A375 (cell line): ENCODE measurements around the gene COL4A4. TPM values are rescaled to one million over a fixed set of nuclear protein-coding genes. Genes with fewer than 3 reads are reported as not detected.

Source experiments
- small RNA-seq: library from RNA; depleted of rRNA; stranded (forward); fragments of <200 nt; gene quantifications from one replicate; pipeline ENCODE3, GENCODE V24; 2014
- total RNA-seq: library from RNA; depleted of rRNA; stranded (reverse); fragments of >200 nt; shearing (Covaris generic); gene quantifications from 2 replicates; pipeline ENCODE4 v1.2.3, GENCODE V29; 2014; rRNA removed

Gene COL4A4
- 0.05 and 0.11 TPM in 2 replicates for total RNA-seq

DNA sequence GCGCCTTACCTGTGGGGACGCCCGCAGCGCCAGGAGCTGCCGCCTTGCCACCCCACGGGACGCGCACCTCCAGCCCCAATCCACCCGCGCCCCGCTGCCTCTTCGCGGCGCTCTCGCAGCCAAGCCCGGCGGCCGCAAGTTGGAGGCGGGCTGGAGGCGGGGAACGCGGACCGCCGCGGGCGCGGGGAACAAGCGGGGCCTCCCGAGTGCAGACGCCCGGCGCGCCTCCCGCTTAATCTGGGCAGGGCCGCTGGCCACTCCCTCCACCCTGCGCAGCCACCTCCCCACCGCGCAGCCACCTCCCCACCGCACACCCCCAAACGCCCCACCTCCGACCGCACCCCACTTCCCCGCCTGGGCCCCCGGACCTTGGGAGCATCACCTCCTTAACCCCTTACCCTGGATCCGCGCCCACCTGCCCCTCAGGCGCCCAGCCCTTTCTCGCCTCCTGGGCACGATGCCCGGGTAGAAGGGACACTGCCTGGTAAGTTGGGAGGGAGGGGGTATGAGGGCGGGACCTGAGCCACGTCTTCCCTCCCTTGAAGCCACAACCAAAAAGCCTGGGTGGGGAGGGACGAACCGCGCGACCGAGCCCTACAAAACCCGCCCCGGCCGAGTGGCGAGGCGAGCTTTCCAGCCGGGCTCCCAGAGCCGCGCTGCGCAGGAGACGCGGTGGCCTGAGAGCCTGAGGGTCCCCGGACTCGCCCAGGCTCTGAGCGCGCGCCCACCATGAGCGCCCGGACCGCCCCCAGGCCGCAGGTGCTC, at the start of gene COL4A4, which contains the start of gene COL4A3:
TSS of gene COL4A4 (minus strand) at position 208 of the 765 bp plus-strand sequence. CDS start 16,722 bp downstream, outside the sequence.
TSS of gene COL4A3 (plus strand) at position 627 of the 765 bp plus-strand sequence. CDS start at position 730, 103 bp downstream.

Small RNAs within 50 kb of the gene (small RNA-seq; reads per million reads assigned to genes)
- not detected for gene RF00554

Other genes starting within 250 kb of the COL4A4 start
- not detected in 2 replicates for gene COL4A3, start 419 bp upstream of the COL4A4 start, total RNA-seq
- gene MFF, start 161.0 kb upstream of the COL4A4 start, total RNA-seq: 83.3 and 84.8 TPM in 2 replicates
- not detected in 2 replicates for gene TM4SF20, start 215.1 kb upstream of the COL4A4 start, total RNA-seq
- gene SCYGR1, start 223.7 kb upstream of the COL4A4 start, total RNA-seq: not detected in 2 replicates